Breast epithelium (tissue), 4 donors: Measurements from ENCODE around the gene ACAP2. TPM values are rescaled to one million over a fixed set of nuclear protein-coding genes. Genes with fewer than 3 reads are reported as not detected.

Experiments used
- DNase-seq, 2 donors: peaks; one replicate each; pipeline ENCODE4 v3.0.0-alpha.2; 2019; ENCODE audit warnings: low spot score in 2 of 2
- H3K27ac ChIP-seq, 2 donors: fragments of 200-600 bp; sonication (generic) in 1 of 2; one replicate each; pipeline ENCODE4 v1.5.1; 2016 to 2019; ENCODE audit warnings: mild to moderate bottlenecking in 1 of 2
- H3K27me3 ChIP-seq, 2 donors: fragments of 200-600 bp; sonication (generic) in 1 of 2; one replicate each; pipeline versions ENCODE4 v1.5.1 to v1.6.0; 2017 to 2019; ENCODE audit warnings: control low read depth in 1 of 2, mild to moderate bottlenecking in 1 of 2
- H3K36me3 ChIP-seq: fragments of 200-600 bp; one replicate; pipeline ENCODE4 v1.5.1; 2019
- H3K4me1 ChIP-seq, 2 donors: fragments of 200-600 bp; sonication (generic); one replicate each; pipeline ENCODE4 v1.5.1; 2016 to 2019; ENCODE audit warnings: control low read depth in 1 of 2
- H3K4me3 ChIP-seq, 3 donors: fragments of 200-600 bp; sonication (generic); 1 replicate in 2 of 3; 2 replicates in 1 of 3; pipeline ENCODE4 v1.5.1; 2016 to 2019; ENCODE audit warnings: mild to moderate bottlenecking in 3 of 3, moderate library complexity in 2 of 3
- H3K9me3 ChIP-seq, 2 donors: fragments of 200-600 bp; sonication (generic) in 1 of 2; one replicate each; pipeline ENCODE4 v1.5.1; 2016 to 2019; ENCODE audit warnings: control low read depth in 1 of 2
- CTCF ChIP-seq, 3 donors: fragments of 450-650 bp; IDR thresholded peaks; one replicate each; pipeline ENCODE4 v1.5.1; 2016 to 2017; ENCODE audit warnings: antibody characterized with exemption in 3 of 3, mild to moderate bottlenecking in 3 of 3, moderate library complexity in 3 of 3
- POLR2A ChIP-seq: fragments of 450-650 bp; IDR thresholded peaks from one replicate; pipeline ENCODE4 v1.6.1; 2016; ENCODE audit warnings: antibody characterized with exemption, mild to moderate bottlenecking, moderate library complexity
- POLR2AphosphoS5 ChIP-seq, 3 donors: sonication (generic); formaldehyde crosslinking; IDR thresholded peaks; one replicate each; pipeline ENCODE4 v1.6.1; 2017; ENCODE audit warnings: antibody characterized with exemption in 3 of 3
- intact Hi-C: fragments of 100-400 bp; cut with DNase I; formaldehyde crosslinking; loops from one replicate; pipeline ENCODE4 v1.15.1; 2023; ENCODE audit warnings: low total_unique reads
- total RNA-seq, 3 donors: library from RNA; depleted of rRNA; stranded (reverse); fragments of >200 nt; gene quantifications; one replicate each; pipeline ENCODE4 v1.1.0, GENCODE V29; 2016

The ACAP2 gene
- total RNA-seq, 3 donors from 2014 or later = 60.0 to 87.1 (median 63.0) TPM

DNA sequence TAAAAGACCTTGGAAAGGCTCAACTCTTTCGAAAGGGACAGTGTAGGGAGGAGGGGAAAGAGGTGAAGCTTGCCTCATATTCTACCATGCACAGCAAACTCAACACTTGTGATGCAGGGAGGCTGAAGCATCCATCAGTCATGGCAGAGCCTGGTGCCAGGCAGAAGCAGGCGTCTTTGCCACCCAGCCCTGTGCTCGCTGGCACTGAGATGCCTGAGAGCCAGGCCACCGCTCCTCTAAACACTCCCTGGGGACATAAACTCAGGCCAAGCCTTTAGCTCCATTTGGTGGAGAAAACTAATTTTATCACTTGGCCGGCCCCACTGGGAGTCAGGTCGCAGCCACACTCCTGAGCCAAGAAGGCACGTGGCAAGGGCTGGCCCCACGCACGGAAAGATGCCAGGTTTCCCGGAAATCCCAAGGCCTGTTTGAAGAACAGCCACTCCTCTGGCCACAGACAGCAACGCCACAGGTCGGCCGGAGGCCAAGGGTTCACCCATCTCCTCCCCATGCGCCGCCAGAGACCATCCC is 202.6 kb downstream of the ACAP2 start:
- no peak for TF ChIP-seq CTCF (IDR thresholded peaks at IDR 0.05)
- no peak for TF ChIP-seq POLR2AphosphoS5 (IDR thresholded peaks at IDR 0.05)

GRCh38 chr3:195239121-195239520 is 203.7 kb downstream of the ACAP2 start:
- no peak for DNase-seq
- intact Hi-C loops = no loop called here
- Histone ChIP-seq H3K36me3 (no peaks in the 10 kb centered on the region), H3K4me3 (no peak overlapping the region), H3K27me3 (no peaks in the 10 kb centered on the region), H3K27ac (no peak overlapping the region), H3K4me1 (no peaks in the 10 kb centered on the region), H3K9me3 (no peaks in the 10 kb centered on the region)
- TF ChIP-seq POLR2AphosphoS5 (IDR thresholded peaks at IDR 0.05) (no peak), CTCF (IDR thresholded peaks at IDR 0.05) (no peak), POLR2A (no peak)

More for the DNA sequence above, 202.6 kb downstream of the ACAP2 start:
- Histone ChIP-seq H3K27ac (no peak overlapping the region), H3K36me3 (no peaks in the 10 kb centered on the region), H3K9me3 (no peaks in the 10 kb centered on the region), H3K4me3 (no peak overlapping the region), H3K4me1 (no peaks in the 10 kb centered on the region), H3K27me3 (no peaks in the 10 kb centered on the region)
- intact Hi-C loops = no loop called here
- DNase-seq = peak in 1 of 2 donors; percentile 48

DNA sequence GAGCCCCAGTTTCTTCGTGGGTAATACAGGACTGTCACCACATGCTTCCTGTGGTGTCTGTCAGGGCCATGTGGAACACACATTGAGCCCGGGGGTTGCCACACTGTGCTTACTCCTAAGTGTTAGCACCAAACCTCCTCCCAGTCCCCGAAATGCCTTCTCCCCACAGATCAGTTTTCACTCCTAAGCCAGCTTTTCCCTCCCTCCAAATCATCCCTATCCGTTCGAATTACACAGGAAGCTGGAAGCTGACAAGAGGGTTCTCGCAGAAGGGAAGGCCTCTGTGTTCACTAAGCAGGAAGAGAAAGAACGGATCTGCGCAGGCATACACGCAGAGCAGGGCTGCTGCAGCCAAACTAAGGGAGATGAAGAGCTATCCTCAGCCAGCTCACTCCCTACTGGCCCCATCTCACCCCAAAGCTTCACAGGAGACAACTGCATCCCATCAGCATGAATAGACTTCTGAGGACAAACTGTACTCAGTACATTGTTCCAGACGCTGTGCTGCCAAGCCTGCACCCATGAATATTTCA is 204.2 kb downstream of the ACAP2 start:
- peak in 1 of 2 donors; percentile 27 for DNase-seq
- intact Hi-C loops = no loop called here
- H3K27me3 ChIP-seq = no peaks in the 10 kb centered on the region
- H3K36me3 ChIP-seq = no peaks in the 10 kb centered on the region
- peak overlapping the region in 1 of 2 donors; percentile 26 for H3K27ac ChIP-seq
- H3K9me3 ChIP-seq = no peaks in the 10 kb centered on the region
- no peak for TF ChIP-seq POLR2A
- no peak for TF ChIP-seq POLR2AphosphoS5 (IDR thresholded peaks at IDR 0.05)
- no peak for TF ChIP-seq CTCF (IDR thresholded peaks at IDR 0.05)
- H3K4me3 ChIP-seq = no peak overlapping the region
- H3K4me1 ChIP-seq = no peaks in the 10 kb centered on the region

DNA sequence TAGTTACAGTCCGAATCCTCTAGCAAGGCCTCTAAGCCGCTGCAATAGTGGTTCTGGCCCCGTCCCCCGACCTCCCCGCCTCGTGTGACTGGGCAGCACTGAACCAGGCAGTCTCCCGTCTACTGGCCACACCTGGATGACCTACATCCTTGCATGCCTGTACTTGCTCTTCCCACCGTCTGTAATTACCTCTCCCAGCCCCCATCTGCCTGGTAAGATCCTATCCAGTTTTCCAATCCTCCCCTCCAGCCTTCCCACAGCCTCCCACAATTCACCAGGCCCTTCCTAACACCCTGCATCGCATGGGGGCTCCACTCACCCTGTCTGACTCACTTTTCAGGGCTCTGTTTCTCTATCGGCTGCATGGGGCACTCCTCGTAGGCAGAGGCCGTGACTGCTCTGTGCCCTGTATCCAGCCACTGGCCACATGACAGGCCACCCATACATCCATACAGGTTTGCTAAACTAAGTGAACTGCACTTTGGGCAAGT is 204.7 kb downstream of the ACAP2 start:
- Histone ChIP-seq H3K9me3 (no peaks in the 10 kb centered on the region), H3K27me3 (no peaks in the 10 kb centered on the region), H3K4me1 (no peaks in the 10 kb centered on the region), H3K27ac (peak overlapping the region in 1 of 2 donors; percentile 26), H3K36me3 (no peaks in the 10 kb centered on the region), H3K4me3 (no peak overlapping the region)
- DNase-seq = no peak
- intact Hi-C loops = no loop called here
- TF ChIP-seq POLR2A (no peak), CTCF (IDR thresholded peaks at IDR 0.05) (no peak), POLR2AphosphoS5 (IDR thresholded peaks at IDR 0.05) (no peak)

DNA sequence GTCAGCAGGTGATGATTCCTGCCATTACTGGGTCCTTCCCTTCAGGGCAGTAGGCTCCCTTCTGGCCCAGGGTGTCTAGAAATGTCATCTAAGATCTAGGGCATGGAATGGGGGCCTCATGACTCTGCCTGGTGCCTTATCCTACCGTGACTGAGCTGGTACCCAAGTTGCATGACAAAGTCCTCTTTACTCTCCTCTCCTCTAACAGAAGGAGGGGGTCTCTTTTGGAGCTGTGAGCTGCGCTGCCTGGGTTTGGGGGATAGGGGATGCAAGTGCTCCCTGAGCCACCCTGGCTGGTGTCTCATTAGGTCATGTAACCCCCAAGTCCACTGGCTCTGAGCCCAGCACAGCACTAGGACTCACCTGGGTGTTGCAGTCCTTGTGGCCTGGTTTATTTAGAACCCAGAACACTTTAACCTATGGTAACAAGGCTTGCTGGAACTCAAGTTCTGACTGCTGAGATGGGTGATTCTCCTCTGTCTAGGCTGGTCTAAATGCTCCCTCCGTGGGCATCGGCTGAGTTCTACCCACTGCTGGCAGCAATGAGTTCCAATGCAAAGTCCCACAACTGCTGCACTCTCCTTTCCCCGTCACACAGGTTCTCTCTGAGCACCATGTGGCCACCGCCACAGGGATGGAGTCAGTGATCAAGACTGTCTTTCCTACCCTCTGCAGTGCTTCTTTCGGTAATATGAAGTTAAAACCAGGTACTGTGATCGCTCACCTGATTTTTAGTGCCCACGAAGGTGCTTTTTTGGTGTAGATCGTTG is 205.8 kb downstream of the ACAP2 start:
- H3K27me3 ChIP-seq = no peaks in the 10 kb centered on the region
- intact Hi-C loops = no loop called here
- H3K4me3 ChIP-seq = no peak overlapping the region
- no peaks in the 10 kb centered on the region for H3K36me3 ChIP-seq
- peak in 1 of 2 donors; percentile 37 for DNase-seq
- TF ChIP-seq POLR2AphosphoS5 (IDR thresholded peaks at IDR 0.05) (no peak), CTCF (IDR thresholded peaks at IDR 0.05) (no peak), POLR2A (no peak)
- no peak overlapping the region for H3K27ac ChIP-seq
- H3K9me3 ChIP-seq = no peaks in the 10 kb centered on the region
- H3K4me1 ChIP-seq = no peaks in the 10 kb centered on the region
